ENCODE data around the gene SMIM7.
A peak's percentile ranks its signal among the peaks of the same experiment; 100 is the strongest.
"Not testable (repeated sequence)": the region's sequence is repeated elsewhere in the genome, so short reads cannot be mapped to it uniquely, and the experiment has no call there.

Gene SMIM7

GRCh38 chr19:16659832-16660708, at the start of gene SMIM7:
TSS of gene SMIM7 (minus strand) at chr19:16660144. CDS start at chr19:16660110, 34 bp downstream.
- DNase-seq: peak; percentile 99

- no peak for DNase-seq
Observed at GRCh38 chr19:16703677-16704076, 43.7 kb upstream of the SMIM7 start.

- DNase-seq: no peak
Observed at GRCh38 chr19:16702123-16702522, 42.2 kb upstream of the SMIM7 start.

GRCh38 chr19:16698914-16699313, 39.0 kb upstream of the SMIM7 start:
- no peak for DNase-seq

GRCh38 chr19:16688084-16688483, 28.1 kb upstream of the SMIM7 start:
- DNase-seq: no peak

- DNase-seq: no peak
Observed at GRCh38 chr19:16684216-16684615, 24.3 kb upstream of the SMIM7 start.

GRCh38 chr19:16682539-16682938, 22.6 kb upstream of the SMIM7 start:
- DNase-seq: no peak

- DNase-seq: no peak
Observed at GRCh38 chr19:16679811-16680210, 19.9 kb upstream of the SMIM7 start.

- DNase-seq: no peak
Observed at GRCh38 chr19:16678498-16678897, 18.6 kb upstream of the SMIM7 start.

- DNase-seq: no peak
Observed at GRCh38 chr19:16677055-16677454, 17.1 kb upstream of the SMIM7 start.

GRCh38 chr19:16676101-16676798, 16.3 kb upstream of the SMIM7 start:
- DNase-seq: no peak

GRCh38 chr19:16673839-16674238, 13.9 kb upstream of the SMIM7 start:
- not testable (repeated sequence) for DNase-seq

- DNase-seq: no peak
Observed at GRCh38 chr19:16673231-16673630, 13.3 kb upstream of the SMIM7 start.

- DNase-seq: no peak
Observed at GRCh38 chr19:16671652-16672274, 11.8 kb upstream of the SMIM7 start.

GRCh38 chr19:16670291-16670690, 10.3 kb upstream of the SMIM7 start:
- DNase-seq: no peak

GRCh38 chr19:16668702-16669101, 8.8 kb upstream of the SMIM7 start:
- DNase-seq: not testable (repeated sequence)

- DNase-seq: no peak
Observed at GRCh38 chr19:16668176-16668575, 8.2 kb upstream of the SMIM7 start.

- DNase-seq: no peak
Observed at GRCh38 chr19:16661480-16662034, 1.6 kb upstream of the SMIM7 start.

GRCh38 chr19:16660763-16661479, 977 bp upstream of the SMIM7 start, which contains the start of gene TMEM38A:
TSS of gene TMEM38A (plus strand) at chr19:16661139. CDS start at chr19:16661218, 79 bp downstream.
- peak; percentile 52 for DNase-seq

GRCh38 chr19:16659464-16659831, 496 bp downstream of the SMIM7 start:
- no peak for DNase-seq

GRCh38 chr19:16657384-16657783, 2.6 kb downstream of the SMIM7 start:
- no peak for DNase-seq

GRCh38 chr19:16655727-16656126, 4.2 kb downstream of the SMIM7 start:
- DNase-seq: no peak

GRCh38 chr19:16654627-16655026, 5.3 kb downstream of the SMIM7 start:
- DNase-seq: no peak

All from CD4-positive, alpha-beta T cell treated with Interleukin-12 subunit alpha and Interleukin-12 subunit beta, for 1 hour (primary cell).